ENCODE results near the gene NOL11.

The NOL11 gene

GRCh38 chr17:67707442-67707841 lies 10.3 kb upstream of the NOL11 start:
- Histone ChIP-seq H3K4me2 (ENCODE audit: low read depth, low read length, poor library complexity, severe bottlenecking) (no peak overlapping the region), H3K27me3 (ENCODE audit: low read length) (no peaks in the 10 kb centered on the region), H4K20me1 (ENCODE audit: low read depth, low read length) (no peaks in the 10 kb centered on the region), H3K27ac (ENCODE audit: low read depth, low read length) (no peak overlapping the region), H3K9me2 (replicated peaks; ENCODE audit: insufficient read depth, low read length) (no peaks in the 10 kb centered on the region), H3K9ac (ENCODE audit: low read length) (no peak overlapping the region), H3K36me3 (ENCODE audit: low read length) (no peaks in the 10 kb centered on the region), H3F3A (ENCODE audit: insufficient read depth) (no peaks in the 10 kb centered on the region), H3K9me3 (ENCODE audit: insufficient read depth, low read length) (no peaks in the 10 kb centered on the region), H3K79me2 (ENCODE audit: insufficient read depth, low read length) (no peaks in the 10 kb centered on the region), H3K4me3 (ENCODE audit: insufficient read depth, low read length, poor library complexity, severe bottlenecking) (no peak overlapping the region), H2AFZ (ENCODE audit: low read depth, low read length, severe bottlenecking) (no peak overlapping the region)
- TF ChIP-seq EZH2phosphoT487 (conservative IDR thresholded peaks at IDR 0.05; ENCODE audit: low read length) (no peak), CTCF (IDR thresholded peaks at IDR 0.05; ENCODE audit: insufficient read depth, low read length, poor library complexity, severe bottlenecking) (no peak)

- Histone ChIP-seq H3K4me2 (ENCODE audit: low read depth, low read length, poor library complexity, severe bottlenecking) (no peak overlapping the region), H3K27me3 (ENCODE audit: low read length) (no peaks in the 10 kb centered on the region), H3K4me3 (ENCODE audit: insufficient read depth, low read length, poor library complexity, severe bottlenecking) (no peak overlapping the region), H2AFZ (ENCODE audit: low read depth, low read length, severe bottlenecking) (no peak overlapping the region), H3F3A (ENCODE audit: insufficient read depth) (no peaks in the 10 kb centered on the region), H3K9me2 (replicated peaks; ENCODE audit: insufficient read depth, low read length) (no peaks in the 10 kb centered on the region), H3K9ac (ENCODE audit: low read length) (no peak overlapping the region), H3K27ac (ENCODE audit: low read depth, low read length) (no peak overlapping the region), H3K9me3 (ENCODE audit: insufficient read depth, low read length) (no peaks in the 10 kb centered on the region), H3K36me3 (ENCODE audit: low read length) (no peaks in the 10 kb centered on the region), H3K79me2 (ENCODE audit: insufficient read depth, low read length) (no peaks in the 10 kb centered on the region), H4K20me1 (ENCODE audit: low read depth, low read length) (no peaks in the 10 kb centered on the region)
- TF ChIP-seq CTCF (IDR thresholded peaks at IDR 0.05; ENCODE audit: insufficient read depth, low read length, poor library complexity, severe bottlenecking) (no peak), EZH2phosphoT487 (conservative IDR thresholded peaks at IDR 0.05; ENCODE audit: low read length) (no peak)
Observed at GRCh38 chr17:67708378-67708777, 9.4 kb upstream of the NOL11 start.

GRCh38 chr17:67711916-67712315 lies 5.8 kb upstream of the NOL11 start:
- Histone ChIP-seq H3K4me2 (ENCODE audit: low read depth, low read length, poor library complexity, severe bottlenecking) (no peak overlapping the region), H3K79me2 (ENCODE audit: insufficient read depth, low read length) (no peaks in the 10 kb centered on the region), H3K9ac (ENCODE audit: low read length) (no peak overlapping the region), H3K27ac (ENCODE audit: low read depth, low read length) (no peak overlapping the region), H2AFZ (ENCODE audit: low read depth, low read length, severe bottlenecking) (no peak overlapping the region), H3K9me2 (replicated peaks; ENCODE audit: insufficient read depth, low read length) (no peaks in the 10 kb centered on the region), H3K27me3 (ENCODE audit: low read length) (no peaks in the 10 kb centered on the region), H3F3A (ENCODE audit: insufficient read depth) (no peaks in the 10 kb centered on the region), H4K20me1 (ENCODE audit: low read depth, low read length) (no peaks in the 10 kb centered on the region), H3K4me3 (ENCODE audit: insufficient read depth, low read length, poor library complexity, severe bottlenecking) (no peak overlapping the region), H3K36me3 (ENCODE audit: low read length) (no peaks in the 10 kb centered on the region), H3K9me3 (ENCODE audit: insufficient read depth, low read length) (no peaks in the 10 kb centered on the region)
- TF ChIP-seq CTCF (IDR thresholded peaks at IDR 0.05; ENCODE audit: insufficient read depth, low read length, poor library complexity, severe bottlenecking) = no peak
- no peak for TF ChIP-seq EZH2phosphoT487 (conservative IDR thresholded peaks at IDR 0.05; ENCODE audit: low read length)

Data from SU-DHL-6 (cell line).